Muscle of leg (tissue), 16 donors: ENCODE results near the gene ABCG1. TPM values are rescaled to one million over a fixed set of nuclear protein-coding genes. Genes with fewer than 3 reads are reported as not detected.

ENCODE experiments used
- DNase-seq: peaks from one replicate; pipeline ENCODE4 v3.0.0; 2013
- H3K27ac ChIP-seq: one replicate; pipeline ENCODE4 v1.5.1; 2013; ENCODE audit warnings: mild to moderate bottlenecking, low read length, control low read depth
- H3K27me3 ChIP-seq: one replicate; pipeline ENCODE4 v1.6.1; 2013; ENCODE audit warnings: low read length; ENCODE audit not compliant: control insufficient read depth, insufficient read depth
- H3K36me3 ChIP-seq: one replicate; pipeline ENCODE4 v1.6.1; 2013; ENCODE audit warnings: low read length; ENCODE audit not compliant: control insufficient read depth, insufficient read depth
- H3K4me1 ChIP-seq: one replicate; pipeline ENCODE4 v1.6.1; 2013; ENCODE audit warnings: low read length; ENCODE audit not compliant: control insufficient read depth, insufficient read depth
- H3K4me3 ChIP-seq: one replicate; pipeline ENCODE4 v1.5.1; 2013; ENCODE audit warnings: low read length, control low read depth
- H3K9me3 ChIP-seq: replicated peaks from 2 replicates; pipeline ENCODE4 v1.6.1; 2013; ENCODE audit warnings: low read depth, low read length; ENCODE audit not compliant: control insufficient read depth
- WGBS: methylation state at CpG from one replicate; pipeline ENCODE4 v1.1.5; 2013; ENCODE audit warnings: missing lambda C conversion rate; ENCODE audit not compliant: insufficient coverage; 5-methylcytosine and 5-hydroxymethylcytosine counted together
- long read RNA-seq, 11 donors: transcript quantifications; one replicate each; lab custom pipeline, GENCODE V29; 2026
- polyA plus RNA-seq, 8 donors: library from polyadenylated mRNA; unstranded; fragments of 120-200 nt; gene quantifications; one replicate each; pipeline versions ENCODE4 v1.2.1 to v1.2.3, GENCODE V29; 2013; ENCODE audit warnings: inconsistent platforms in 1 of 8, low replicate concordance in 1 of 8; ENCODE audit not compliant: insufficient read length in 8 of 8, insufficient read depth in 1 of 8
- total RNA-seq: library from RNA; stranded (reverse); fragments of 120-200 nt; gene quantifications from one replicate; pipeline ENCODE4 v1.2.4, GENCODE V29; 2013

Gene ABCG1
- total RNA-seq (8.6 TPM), polyA plus RNA-seq (1 to 10 TPM; 4.9 to 9.1 (median 7.5) TPM)
- long read RNA-seq, donor 1: 0 reads
- long read RNA-seq, donor 2: 0 reads
- long read RNA-seq, donor 3, partial matches to known transcripts: 0 of 5 reads
- long read RNA-seq, donor 3, other reads (novel, unspliced or antisense): 0 of 5 reads
- long read RNA-seq, donor 4, partial matches to known transcripts: 0 of 3 reads
- long read RNA-seq, donor 4, other reads (novel, unspliced or antisense): 0 of 3 reads
- long read RNA-seq, donor 5, partial matches to known transcripts: 0 of 3 reads
- long read RNA-seq, donor 5, other reads (novel, unspliced or antisense): 0 of 3 reads
- long read RNA-seq, donor 6, partial matches to known transcripts: 12 of 13 reads
- long read RNA-seq, donor 6, other reads (novel, unspliced or antisense): 0 of 13 reads
- long read RNA-seq, donor 7, partial matches to known transcripts: 0 of 1 reads
- long read RNA-seq, donor 7, other reads (novel, unspliced or antisense): 0 of 1 reads
- long read RNA-seq, donor 8, partial matches to known transcripts: 5 of 6 reads
- long read RNA-seq, donor 8, other reads (novel, unspliced or antisense): 0 of 6 reads
- long read RNA-seq, donor 9, partial matches to known transcripts: 5 of 5 reads
- long read RNA-seq, donor 9, other reads (novel, unspliced or antisense): 0 of 5 reads
- long read RNA-seq, donor 10: 0 reads
- long read RNA-seq, donor 11, partial matches to known transcripts: 0 of 1 reads
- long read RNA-seq, donor 11, other reads (novel, unspliced or antisense): 0 of 1 reads

DNA sequence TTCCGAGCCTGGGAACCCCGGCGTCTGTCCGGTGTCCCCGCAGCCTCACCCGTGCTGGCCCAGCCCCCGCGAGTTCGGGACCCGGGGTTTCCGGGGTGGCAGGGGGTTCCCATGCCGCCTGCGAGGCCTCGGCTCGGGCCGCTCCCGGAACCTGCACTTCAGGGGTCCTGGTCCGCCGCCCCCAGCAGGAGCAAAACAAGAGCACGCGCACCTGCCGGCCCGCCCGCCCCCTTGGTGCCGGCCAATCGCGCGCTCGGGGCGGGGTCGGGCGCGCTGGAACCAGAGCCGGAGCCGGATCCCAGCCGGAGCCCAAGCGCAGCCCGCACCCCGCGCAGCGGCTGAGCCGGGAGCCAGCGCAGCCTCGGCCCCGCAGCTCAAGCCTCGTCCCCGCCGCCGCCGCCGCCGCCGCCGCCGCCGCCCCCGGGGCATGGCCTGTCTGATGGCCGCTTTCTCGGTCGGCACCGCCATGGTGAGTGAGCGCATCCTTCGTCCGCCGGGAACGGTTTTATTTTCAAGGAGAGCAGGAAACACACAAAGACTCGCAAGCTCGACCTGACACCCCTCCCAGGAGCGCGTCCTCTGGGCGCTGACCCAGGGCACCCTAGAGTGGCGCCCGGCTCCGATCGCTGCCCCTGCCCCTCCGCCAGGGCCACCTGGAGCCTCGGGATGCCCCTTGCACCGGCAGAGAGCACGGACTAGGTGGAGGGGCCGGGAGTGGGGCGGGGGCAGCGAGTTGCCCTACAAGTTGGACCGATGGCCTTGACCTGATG is at the start of gene ABCG1:
ABCG1 (plus strand) TSS at position 305 of the 770 bp plus-strand sequence; CDS start at position 428, 123 bp downstream.
- Histone ChIP-seq H3K36me3 (peaks cover 2% of the 10 kb centered on the region), H3K9me3 (peaks cover 4% of the 10 kb centered on the region), H3K4me1 (peaks cover 32% of the 10 kb centered on the region), H3K4me3 (peak within 1 kb of the TSS; percentile 58), H3K27ac (peak within 1 kb of the TSS; percentile 77), H3K27me3 (peaks cover 42% of the 10 kb centered on the region)
- whole genome bisulfite sequencing: under 1% methylated on average over 83 of the region's 83 CpGs
- peak; percentile 51 for DNase-seq

GRCh38 chr21:42169758-42170157 is 49.2 kb upstream of the ABCG1 start:
- Histone ChIP-seq H3K9me3 (no peaks in the 10 kb centered on the region), H3K27ac (no peak overlapping the region), H3K36me3 (no peaks in the 10 kb centered on the region), H3K4me3 (no peak overlapping the region), H3K4me1 (peaks cover 3% of the 10 kb centered on the region), H3K27me3 (peaks cover 5% of the 10 kb centered on the region)
- no peak for DNase-seq

GRCh38 chr21:42171091-42172053 is 47.6 kb upstream of the ABCG1 start:
- H3K27ac ChIP-seq: no peak overlapping the region

GRCh38 chr21:42172596-42173483 is 46.1 kb upstream of the ABCG1 start:
- H3K4me3 ChIP-seq: no peak overlapping the region
- no peak for DNase-seq
- WGBS: 89% methylated on average over 39 of the region's 40 CpGs
- no peaks in the 10 kb centered on the region for H3K9me3 ChIP-seq
- no peaks in the 10 kb centered on the region for H3K36me3 ChIP-seq
- H3K27me3 ChIP-seq: peaks cover 5% of the 10 kb centered on the region
- H3K4me1 ChIP-seq: peaks cover 3% of the 10 kb centered on the region
- H3K27ac ChIP-seq: no peak overlapping the region

More at GRCh38 chr21:42171091-42172053, 47.6 kb upstream of the ABCG1 start:
- H3K4me3 ChIP-seq: no peak overlapping the region
- H3K9me3 ChIP-seq: no peaks in the 10 kb centered on the region
- peaks cover 5% of the 10 kb centered on the region for H3K27me3 ChIP-seq
- WGBS: 68% methylated on average over 5 of the region's 14 CpGs
- H3K4me1 ChIP-seq: peaks cover 3% of the 10 kb centered on the region
- DNase-seq: no peak
- no peaks in the 10 kb centered on the region for H3K36me3 ChIP-seq

DNA sequence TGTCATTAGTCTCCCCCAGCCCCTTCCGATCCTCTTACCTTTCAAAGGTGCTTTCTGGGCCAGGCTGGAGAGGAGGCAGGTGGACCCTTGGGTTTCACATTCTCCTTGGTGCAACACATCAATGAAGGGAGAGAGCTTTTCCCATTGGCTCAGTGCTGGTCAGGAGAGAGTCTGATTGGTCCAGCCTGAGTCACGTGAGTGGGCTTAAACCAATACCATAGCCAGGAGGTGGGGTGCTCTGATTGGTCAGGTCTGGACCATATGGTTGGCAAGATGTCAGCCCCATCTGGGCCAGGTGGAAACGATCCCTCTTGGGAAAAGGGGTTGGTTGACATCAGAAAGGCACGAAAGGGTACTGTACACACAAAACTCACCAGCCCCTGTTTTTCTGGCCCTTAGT is 44.8 kb upstream of the ABCG1 start:
- 86% methylated on average over 1 of the region's 4 CpGs for WGBS
- DNase-seq: no peak
- Histone ChIP-seq H3K36me3 (no peaks in the 10 kb centered on the region), H3K4me1 (peaks cover 3% of the 10 kb centered on the region), H3K9me3 (no peaks in the 10 kb centered on the region), H3K4me3 (no peak overlapping the region), H3K27me3 (peaks cover 5% of the 10 kb centered on the region), H3K27ac (no peak overlapping the region)

GRCh38 chr21:42175110-42175710 is 43.7 kb upstream of the ABCG1 start:
- peaks cover 5% of the 10 kb centered on the region for H3K27me3 ChIP-seq
- no peaks in the 10 kb centered on the region for H3K9me3 ChIP-seq
- no peak overlapping the region for H3K27ac ChIP-seq
- H3K4me1 ChIP-seq: peaks cover 3% of the 10 kb centered on the region
- 84% methylated on average over 2 of the region's 6 CpGs for WGBS
- H3K4me3 ChIP-seq: no peak overlapping the region
- no peaks in the 10 kb centered on the region for H3K36me3 ChIP-seq
- no peak for DNase-seq

DNA sequence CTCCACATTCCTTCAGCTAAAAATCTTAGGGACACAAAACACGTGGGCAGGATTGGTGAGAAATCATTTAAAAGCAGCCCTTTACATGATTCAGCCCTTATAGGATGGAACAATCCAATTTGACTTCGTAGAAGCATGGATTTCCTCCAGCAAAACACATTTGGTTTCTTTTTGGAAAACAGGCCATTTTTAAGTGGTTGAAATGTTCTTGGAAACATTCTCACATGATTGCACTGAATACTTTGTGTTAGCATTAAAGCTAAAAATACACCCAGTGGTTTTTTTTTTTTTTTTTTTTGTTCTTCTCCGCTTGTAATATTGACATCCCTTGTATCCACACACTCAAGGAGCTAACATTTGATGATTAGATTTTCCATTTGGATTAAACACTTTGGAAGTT is 42.1 kb upstream of the ABCG1 start:
- no peaks in the 10 kb centered on the region for H3K36me3 ChIP-seq
- no peak overlapping the region for H3K4me3 ChIP-seq
- H3K4me1 ChIP-seq: no peaks in the 10 kb centered on the region
- peak; percentile 93 for DNase-seq
- no peak overlapping the region for H3K27ac ChIP-seq
- WGBS: no CpG with 5 or more reads among the region's 3 CpGs
- no peaks in the 10 kb centered on the region for H3K9me3 ChIP-seq
- H3K27me3 ChIP-seq: peaks cover 5% of the 10 kb centered on the region

DNA sequence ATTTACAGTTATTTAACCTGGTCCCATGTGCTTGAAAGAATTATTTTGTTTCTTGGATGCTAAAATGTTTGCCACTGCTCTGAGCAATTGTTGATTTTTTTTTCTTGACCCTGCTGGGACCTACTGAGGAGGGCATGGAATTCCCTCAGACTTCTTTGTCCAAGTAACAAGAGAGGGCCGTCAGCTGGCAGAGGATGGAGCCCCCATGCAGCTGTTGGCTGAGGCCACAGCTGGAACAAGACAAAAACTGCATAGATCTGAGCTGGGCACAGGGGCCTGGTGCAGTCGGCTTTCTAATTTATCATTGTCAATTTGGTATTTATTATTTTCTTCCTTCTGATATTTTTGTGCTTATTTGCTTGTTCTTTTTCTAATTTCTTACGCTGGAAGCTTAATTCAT is 39.6 kb upstream of the ABCG1 start:
- peaks cover under 1% of the 10 kb centered on the region for H3K27me3 ChIP-seq
- H3K9me3 ChIP-seq: peaks cover 3% of the 10 kb centered on the region
- H3K4me3 ChIP-seq: no peak overlapping the region
- H3K4me1 ChIP-seq: no peaks in the 10 kb centered on the region
- WGBS: no CpG with 5 or more reads among the region's 3 CpGs
- no peak overlapping the region for H3K27ac ChIP-seq
- DNase-seq: peak; percentile 76
- no peaks in the 10 kb centered on the region for H3K36me3 ChIP-seq
